Stimulated activated CD8-positive, alpha-beta memory T cell treated with anti-CD3 and anti-CD28 coated beads, Interleukin-15, amount 100 ng/mL, for 4 hours (primary cell): ENCODE measurements around the gene DERL3.

Source experiments
- DNase-seq, 2 donors: peaks; one replicate each; pipeline ENCODE4 v3.0.0-alpha.2; 2020; ENCODE audit warnings: low read depth in 2 of 2

The DERL3 gene

DNA sequence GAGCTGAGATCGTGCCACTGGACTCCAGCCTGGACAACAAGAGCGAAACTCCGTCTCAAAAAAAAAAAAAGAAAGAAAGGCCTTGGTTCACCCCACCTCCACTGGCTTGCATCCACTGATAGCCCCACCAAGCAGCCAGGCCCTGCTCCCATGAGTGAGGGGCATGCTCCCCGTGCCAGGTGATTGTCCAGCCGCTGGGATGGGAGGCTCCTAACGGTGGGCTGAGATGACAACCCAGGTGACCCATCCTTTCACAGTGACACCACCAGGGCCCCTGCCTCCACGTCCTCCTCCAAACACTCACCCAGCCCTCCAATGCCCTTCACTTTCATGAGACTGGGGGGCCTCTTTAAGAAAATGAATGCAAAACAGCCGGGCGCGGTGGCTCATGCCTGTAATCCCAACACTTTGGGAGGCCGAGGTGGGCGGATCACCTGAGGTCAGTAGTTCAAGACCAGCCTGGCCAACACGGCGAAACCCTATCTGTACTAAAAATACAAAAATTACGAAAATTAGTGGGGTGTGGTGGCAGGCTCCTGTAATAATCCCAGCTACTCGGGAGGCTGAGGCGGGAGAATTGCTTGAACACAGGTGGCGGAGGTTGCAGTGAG is 8.6 kb upstream of the DERL3 start:
- no peak for DNase-seq

DNA sequence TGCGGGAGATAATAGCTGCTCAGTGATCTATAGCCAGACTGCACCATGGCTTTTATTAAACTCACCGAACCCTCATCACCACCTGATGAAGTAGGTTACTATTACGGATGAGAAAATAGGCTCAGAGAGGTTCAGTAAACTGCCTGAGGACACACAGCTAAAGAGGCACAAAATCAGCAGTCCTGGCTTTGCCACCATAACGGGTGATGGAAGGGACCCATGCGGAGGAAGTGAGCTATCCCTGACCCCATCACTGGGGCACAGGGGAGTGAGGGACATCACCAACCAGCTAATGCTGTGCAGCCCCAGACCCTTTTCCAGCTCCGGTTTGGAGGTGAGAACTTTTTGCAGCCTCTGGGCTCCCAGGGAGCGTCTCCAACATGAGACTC is 7.3 kb upstream of the DERL3 start:
- DNase-seq = no peak

DNA sequence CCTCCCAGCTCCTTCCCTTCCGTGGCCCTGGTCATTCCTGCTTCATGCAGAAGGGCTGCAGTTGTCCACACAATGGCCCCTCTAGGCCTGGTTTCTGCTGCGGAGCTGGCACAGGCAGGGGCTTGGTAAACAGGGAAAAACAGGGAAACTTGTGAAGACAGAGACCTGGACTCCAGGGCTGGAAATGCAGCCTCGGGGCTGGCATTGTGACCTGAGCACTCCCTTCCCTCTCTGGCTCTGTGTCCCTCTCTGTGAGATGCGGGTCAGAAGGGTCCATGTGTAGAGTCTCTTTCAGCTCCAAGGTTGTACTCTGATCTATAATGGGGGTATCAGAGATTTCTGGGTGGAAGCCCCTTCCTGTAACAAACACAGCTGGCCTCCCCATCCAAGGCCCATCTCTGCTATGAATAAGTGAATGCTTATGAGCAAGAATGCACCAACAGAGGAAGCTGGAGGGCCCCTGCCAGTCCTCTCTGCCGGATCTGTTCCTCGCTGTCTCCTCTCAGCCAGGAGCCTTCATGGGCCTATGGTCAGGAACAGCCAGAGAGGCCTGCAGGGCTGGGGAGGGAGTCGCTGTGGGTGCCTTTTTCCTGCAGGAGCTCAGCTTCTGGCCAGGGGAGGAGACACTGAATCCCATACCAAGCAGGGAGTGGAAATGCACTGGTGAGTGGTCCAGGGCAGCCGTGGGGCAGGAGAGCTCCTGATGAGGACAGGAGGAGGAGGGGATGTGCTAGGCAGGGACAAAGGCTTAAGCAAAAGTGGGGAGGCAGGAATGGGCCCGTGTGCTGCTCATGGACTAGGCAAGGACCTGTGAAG is 6.7 kb upstream of the DERL3 start:
- no peak for DNase-seq

- no peak for DNase-seq
These were observed 6.0 kb upstream of the DERL3 start for GRCh38 chr22:23844739-23845202.

GRCh38 chr22:23842599-23842998 is 3.8 kb upstream of the DERL3 start:
- DNase-seq = no peak

- DNase-seq = no peak
These were observed 3.1 kb upstream of the DERL3 start for GRCh38 chr22:23841736-23842445.

GRCh38 chr22:23841292-23841691 is 2.5 kb upstream of the DERL3 start:
- DNase-seq = no peak

DNA sequence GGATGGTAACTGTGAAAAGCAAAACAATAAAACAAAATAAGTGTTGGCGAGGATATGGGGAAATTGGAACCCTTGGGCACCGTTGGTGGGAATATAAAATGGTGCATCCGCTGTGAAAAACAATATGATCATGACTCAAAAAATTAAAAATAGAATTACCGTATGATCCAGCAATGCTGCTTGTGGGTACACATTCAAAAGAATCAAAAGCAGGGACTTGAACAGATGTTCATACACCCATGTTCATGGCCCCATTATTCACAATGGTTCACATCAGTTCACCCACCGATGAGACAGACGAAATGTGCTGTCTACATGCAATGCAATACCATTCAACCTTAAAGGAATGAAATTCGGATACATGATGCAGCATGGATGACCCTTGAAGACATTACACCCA is 1.2 kb upstream of the DERL3 start:
- DNase-seq = no peak

DNA sequence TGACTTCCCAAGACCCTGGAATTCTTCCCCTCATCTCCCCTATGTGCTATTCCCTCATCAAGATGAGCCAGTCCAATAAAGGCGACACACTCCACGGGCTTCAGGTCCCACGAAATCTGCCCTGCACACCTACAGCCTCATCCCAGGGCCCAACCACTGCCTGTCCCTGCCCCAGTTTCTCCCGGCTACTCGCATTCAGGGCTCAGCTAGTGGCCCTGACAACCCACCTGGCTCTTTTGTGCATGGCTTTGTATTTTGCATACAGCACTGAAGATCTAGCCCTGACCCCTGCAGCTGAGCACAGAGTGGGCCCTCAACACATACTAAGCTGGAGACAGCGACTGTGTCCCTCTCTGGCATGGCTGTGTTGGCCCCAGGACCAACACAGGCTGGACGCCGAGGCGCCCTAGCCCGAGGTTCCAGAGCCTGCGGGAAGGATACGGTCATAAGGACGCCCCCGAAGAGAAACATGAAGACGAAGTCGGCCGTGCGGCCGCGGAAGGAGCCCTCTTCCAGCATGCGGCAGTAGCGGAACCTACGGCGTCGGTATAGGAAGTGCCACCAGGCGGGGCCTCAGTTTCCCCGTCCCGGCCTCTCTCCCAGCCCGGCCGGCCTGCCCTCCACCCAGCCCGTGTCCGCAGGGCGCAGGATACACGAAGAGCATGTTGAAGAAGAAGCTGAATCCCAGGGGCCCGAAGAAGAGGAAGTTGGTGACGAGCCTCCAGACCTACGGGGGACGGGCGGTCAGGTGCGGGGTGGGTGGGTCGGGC is 710 bp downstream of the DERL3 start:
- no peak for DNase-seq

- DNase-seq = no peak
These were observed 1.3 kb downstream of the DERL3 start for GRCh38 chr22:23837496-23837859.

GRCh38 chr22:23836692-23837495 is 1.9 kb downstream of the DERL3 start:
- no peak for DNase-seq

DNA sequence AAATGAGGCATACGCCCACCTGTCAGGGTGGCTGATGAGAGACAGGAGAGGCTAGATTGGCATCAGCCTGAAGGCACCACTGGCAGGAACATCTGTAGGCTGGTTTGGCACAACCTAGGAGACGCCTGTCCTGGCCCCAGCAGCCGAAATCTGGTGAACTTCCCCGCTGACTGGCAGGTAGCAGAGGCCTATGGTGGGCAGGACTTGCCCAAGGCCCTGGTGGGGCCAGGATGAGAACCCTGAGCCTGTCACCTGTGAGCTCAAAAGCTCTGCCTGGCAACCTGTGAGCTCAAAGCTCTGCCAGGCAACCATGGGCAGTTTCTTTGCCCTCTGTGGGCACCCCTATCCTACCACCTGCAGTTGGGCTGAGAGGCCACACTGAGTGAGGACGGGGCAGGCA is 2.5 kb downstream of the DERL3 start:
- no peak for DNase-seq

DNA sequence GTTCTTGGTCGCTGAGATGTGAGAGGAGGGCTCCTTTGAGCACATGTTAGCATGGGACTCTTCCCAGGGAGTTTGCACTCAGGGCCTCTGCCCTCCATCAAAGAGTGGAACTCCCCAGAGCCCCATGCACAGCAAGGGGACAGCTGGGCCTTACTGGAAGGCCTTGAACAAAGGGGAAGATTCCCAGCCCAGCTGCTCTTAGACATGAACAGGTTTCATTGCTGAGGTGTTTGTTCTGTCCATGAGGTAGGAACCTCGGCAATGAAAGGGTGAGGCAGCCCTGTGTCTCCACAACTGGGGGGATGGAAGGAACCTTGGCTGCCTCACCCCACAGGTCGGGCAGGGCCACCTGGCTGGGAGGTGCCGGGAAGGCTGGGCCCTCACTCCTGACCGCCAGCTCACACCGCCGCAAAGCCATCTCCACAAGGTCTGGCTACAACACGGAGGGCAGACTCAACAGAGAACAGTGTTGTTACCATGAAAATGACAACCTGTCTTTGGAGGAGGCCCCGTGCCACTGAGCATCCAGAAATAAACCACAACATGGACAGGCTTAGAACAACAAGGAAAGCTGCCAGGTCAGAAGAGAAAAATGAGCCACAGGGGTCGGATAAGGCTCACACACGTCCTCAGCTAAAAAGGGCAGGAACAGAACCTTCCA is 3.2 kb downstream of the DERL3 start:
- DNase-seq = no peak

DNA sequence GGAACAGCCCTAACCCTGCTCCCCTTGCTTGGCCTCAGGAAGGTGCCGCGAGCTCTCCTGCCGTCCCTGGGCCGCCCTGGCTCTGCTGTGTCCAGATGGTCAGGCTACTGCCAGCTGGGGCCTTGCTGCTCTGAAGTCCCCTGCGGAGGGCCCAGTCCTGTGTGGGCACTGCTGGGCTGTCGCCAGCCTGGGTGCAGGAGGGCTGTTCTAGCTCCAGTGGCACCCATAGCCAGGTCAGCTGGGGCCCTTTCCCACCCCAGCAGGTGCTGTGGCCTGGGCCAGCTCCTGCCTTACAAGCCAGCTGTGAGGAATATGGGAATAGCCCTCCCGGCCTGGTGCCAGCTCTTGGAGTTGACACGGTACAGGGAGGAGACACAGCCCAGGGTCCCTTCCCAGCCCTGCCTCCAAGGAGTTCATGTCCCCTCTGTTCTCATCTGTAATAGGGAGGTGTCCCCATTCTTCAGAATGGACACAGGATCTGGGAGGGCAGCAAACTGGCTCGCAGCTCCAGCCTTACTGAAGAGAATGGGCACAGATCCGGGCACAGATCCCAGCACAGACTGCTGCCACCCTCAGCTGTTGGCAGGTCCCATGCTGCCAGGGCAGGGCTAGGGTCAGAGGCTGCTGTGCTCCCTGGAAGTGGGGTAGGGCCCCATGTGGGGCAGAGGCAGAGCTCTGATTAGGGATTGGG is 3.9 kb downstream of the DERL3 start:
- no peak for DNase-seq

- no peak for DNase-seq
These were observed 4.4 kb downstream of the DERL3 start for GRCh38 chr22:23834406-23834792.

DNA sequence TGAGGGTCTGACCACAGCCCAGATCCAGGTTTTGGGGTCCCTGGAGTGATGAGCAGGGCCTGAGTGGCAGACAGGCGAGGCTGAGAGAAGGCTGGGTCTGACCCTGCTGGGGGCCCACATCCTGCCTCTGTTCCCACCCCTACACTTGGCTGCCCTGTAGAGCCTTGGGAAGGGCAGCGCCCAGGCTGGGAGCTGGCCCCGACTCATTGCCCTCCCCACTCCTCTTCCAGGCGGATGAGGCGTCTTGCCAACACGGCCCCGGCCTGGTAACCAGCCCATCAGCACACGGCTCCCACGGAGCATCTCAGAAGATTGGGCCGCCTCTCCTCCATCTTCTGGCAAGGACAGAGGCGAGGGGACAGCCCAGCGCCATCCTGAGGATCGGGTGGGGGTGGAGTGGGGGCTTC is 4.9 kb downstream of the DERL3 start:
- no peak for DNase-seq

DNA sequence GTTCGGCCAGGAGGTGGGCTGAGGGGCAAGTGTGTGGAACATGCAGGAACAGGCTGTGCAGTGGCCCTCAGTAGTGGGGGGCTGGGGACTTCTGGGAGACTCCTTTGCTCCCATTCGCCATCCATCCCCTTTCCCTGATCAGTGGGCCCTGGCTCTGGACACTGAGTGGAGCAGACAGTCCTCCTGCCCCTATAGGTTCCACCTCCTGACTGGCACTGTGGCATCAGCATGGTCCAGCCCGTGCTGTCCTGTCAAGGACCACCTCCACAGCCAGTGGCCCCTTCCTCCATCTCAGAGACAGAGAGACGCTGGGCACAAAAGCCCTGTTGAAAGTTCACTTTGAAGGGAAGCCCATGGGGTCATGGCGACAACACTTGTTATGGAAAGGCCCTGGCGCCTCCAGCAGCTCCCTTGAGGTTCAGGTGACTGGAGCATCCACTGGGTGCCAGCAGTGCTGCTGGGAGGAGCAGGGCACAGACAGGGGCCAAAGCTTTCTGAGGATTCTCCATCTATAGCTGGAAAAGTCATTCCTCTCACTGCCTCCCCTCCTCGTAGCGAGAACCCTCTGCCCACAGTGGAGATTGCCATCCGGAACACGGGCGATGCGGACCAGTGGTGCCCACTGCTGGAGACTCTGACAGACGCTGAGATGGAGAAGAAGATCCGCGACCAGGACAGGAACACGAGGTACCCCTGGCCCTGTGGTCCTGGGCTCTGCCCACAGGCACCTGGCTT is 5.6 kb downstream of the DERL3 start:
- no peak for DNase-seq

GRCh38 chr22:23832226-23833016 is 6.4 kb downstream of the DERL3 start:
- no peak for DNase-seq

DNA sequence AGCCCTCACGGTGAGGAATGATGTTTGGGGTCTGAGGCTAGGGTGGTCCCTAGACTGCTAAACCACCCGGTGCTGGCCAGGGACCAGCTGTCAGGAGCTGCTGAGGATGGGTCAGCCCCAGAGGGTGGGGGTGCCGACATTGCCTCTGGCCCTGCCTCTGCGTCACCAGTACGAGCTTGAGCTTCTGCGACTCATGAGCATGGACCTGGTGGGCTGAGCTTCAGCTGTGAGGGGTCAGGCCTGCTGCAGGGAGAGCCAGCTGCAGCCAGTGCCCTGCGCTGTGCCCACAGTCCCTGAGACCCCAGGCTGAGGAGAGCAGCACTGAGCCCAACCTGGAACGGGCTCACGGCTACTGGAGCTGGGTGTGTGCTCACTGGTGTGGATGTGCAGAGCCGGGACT is 7.0 kb downstream of the DERL3 start:
- no peak for DNase-seq
